ENCODE data around the gene TMEM169. TPM values are rescaled to one million over a fixed set of nuclear protein-coding genes. Genes with fewer than 3 reads are reported as not detected.

The TMEM169 gene
- total RNA-seq, 2 donors from 2014 or later = not detected

DNA sequence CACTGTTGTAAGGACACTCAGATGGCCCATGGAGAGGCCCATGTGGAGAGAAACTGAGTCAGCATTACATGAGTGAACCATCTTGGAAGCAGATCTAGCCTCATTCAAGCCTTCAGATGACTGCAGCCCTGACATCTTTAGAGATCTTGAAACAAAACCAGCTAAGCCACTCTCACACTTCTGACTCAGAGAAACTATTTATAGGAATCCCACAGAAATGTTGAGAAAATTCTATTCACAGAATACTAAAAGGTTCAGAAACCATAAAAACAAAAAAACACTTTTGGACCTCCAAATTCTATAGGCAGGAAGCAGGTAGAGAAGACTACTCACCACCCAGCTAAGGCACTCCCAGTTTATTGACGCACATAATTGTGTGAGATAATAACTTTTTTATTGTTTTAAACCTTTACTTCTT lies 8.7 kb downstream of the TMEM169 start:
- TF ChIP-seq, protein P1, sequence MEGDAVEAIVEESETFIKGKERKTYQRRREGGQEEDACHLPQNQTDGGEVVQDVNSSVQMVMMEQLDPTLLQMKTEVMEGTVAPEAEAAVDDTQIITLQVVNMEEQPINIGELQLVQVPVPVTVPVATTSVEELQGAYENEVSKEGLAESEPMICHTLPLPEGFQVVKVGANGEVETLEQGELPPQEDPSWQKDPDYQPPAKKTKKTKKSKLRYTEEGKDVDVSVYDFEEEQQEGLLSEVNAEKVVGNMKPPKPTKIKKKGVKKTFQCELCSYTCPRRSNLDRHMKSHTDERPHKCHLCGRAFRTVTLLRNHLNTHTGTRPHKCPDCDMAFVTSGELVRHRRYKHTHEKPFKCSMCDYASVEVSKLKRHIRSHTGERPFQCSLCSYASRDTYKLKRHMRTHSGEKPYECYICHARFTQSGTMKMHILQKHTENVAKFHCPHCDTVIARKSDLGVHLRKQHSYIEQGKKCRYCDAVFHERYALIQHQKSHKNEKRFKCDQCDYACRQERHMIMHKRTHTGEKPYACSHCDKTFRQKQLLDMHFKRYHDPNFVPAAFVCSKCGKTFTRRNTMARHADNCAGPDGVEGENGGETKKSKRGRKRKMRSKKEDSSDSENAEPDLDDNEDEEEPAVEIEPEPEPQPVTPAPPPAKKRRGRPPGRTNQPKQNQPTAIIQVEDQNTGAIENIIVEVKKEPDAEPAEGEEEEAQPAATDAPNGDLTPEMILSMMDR (IDR thresholded peaks at IDR 0.05) = no peak
- no peak overlapping the region for H3K27ac ChIP-seq
- DNase-seq (ENCODE audit: low spot score) (no peak), ATAC-seq (ENCODE audit: insufficient number of reproducible peaks, low FRiP score, low read depth) (no peak)
- H3K36me3 ChIP-seq = no peaks in the 10 kb centered on the region
- H3K9me3 ChIP-seq = no peaks in the 10 kb centered on the region
- no peak overlapping the region for H3K4me3 ChIP-seq
- H3K27me3 ChIP-seq (replicated peaks; ENCODE audit: insufficient read depth) = no peaks in the 10 kb centered on the region
- no peaks in the 10 kb centered on the region for H3K4me1 ChIP-seq (ENCODE audit: control insufficient read depth in 1 of 2, low read depth in 2 of 2)

DNA sequence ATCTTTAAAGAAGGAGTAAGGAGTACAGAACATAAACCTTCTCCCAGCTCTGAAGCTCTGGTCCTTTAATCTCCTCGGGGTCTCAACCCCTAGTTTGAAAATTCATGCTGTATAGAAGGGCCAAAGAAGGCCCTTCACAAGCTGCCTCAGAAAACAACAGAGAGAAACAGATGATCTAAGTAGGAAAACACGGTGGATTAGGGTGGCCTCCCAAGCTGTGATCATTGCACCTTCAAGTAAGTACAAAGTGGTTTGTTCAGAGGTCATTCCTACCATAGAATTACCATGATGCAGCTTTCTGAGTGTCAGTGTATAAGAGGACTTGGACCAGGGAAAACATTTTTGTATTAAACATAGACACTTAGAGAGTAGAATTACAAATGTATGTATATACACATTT lies 10.9 kb downstream of the TMEM169 start:
- ATAC-seq (ENCODE audit: insufficient number of reproducible peaks, low FRiP score, low read depth) = no peak
- TF ChIP-seq, protein P1 (IDR thresholded peaks at IDR 0.05) = no peak
- no peak overlapping the region for H3K27ac ChIP-seq
- no peaks in the 10 kb centered on the region for H3K4me1 ChIP-seq (ENCODE audit: control insufficient read depth in 1 of 2, low read depth in 2 of 2)
- H3K36me3 ChIP-seq = no peaks in the 10 kb centered on the region
- no peaks in the 10 kb centered on the region for H3K9me3 ChIP-seq
- DNase-seq (ENCODE audit: low spot score) = no peak
- no peaks in the 10 kb centered on the region for H3K27me3 ChIP-seq (replicated peaks; ENCODE audit: insufficient read depth)
- H3K4me3 ChIP-seq = no peak overlapping the region

DNA sequence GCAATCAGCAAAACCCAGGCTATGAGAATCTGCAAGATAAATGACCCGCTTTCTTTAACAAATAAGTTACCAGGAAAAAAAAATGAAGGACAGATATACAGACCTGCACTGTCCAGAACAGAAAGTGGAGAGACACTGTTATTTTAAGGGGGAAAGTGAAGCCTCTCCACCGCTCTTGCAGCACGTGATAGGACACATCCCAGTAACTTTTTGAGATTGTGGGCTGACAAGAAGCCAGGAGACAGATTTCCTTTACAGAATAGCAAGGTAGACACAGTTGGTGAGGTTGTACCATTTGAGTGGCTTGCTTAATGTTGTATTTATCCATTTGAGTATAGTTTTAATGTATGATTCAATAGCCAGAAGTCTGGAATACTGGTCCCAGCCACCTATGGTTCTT lies 13.0 kb downstream of the TMEM169 start:
- ATAC-seq (ENCODE audit: insufficient number of reproducible peaks, low FRiP score, low read depth) (no peak), DNase-seq (ENCODE audit: low spot score) (no peak)
- Histone ChIP-seq H3K27me3 (replicated peaks; ENCODE audit: insufficient read depth) (no peaks in the 10 kb centered on the region), H3K36me3 (no peaks in the 10 kb centered on the region), H3K27ac (no peak overlapping the region), H3K4me1 (ENCODE audit: control insufficient read depth in 1 of 2, low read depth in 2 of 2) (no peaks in the 10 kb centered on the region), H3K4me3 (no peak overlapping the region), H3K9me3 (no peaks in the 10 kb centered on the region)
- TF ChIP-seq, protein P1 (IDR thresholded peaks at IDR 0.05) = no peak

DNA sequence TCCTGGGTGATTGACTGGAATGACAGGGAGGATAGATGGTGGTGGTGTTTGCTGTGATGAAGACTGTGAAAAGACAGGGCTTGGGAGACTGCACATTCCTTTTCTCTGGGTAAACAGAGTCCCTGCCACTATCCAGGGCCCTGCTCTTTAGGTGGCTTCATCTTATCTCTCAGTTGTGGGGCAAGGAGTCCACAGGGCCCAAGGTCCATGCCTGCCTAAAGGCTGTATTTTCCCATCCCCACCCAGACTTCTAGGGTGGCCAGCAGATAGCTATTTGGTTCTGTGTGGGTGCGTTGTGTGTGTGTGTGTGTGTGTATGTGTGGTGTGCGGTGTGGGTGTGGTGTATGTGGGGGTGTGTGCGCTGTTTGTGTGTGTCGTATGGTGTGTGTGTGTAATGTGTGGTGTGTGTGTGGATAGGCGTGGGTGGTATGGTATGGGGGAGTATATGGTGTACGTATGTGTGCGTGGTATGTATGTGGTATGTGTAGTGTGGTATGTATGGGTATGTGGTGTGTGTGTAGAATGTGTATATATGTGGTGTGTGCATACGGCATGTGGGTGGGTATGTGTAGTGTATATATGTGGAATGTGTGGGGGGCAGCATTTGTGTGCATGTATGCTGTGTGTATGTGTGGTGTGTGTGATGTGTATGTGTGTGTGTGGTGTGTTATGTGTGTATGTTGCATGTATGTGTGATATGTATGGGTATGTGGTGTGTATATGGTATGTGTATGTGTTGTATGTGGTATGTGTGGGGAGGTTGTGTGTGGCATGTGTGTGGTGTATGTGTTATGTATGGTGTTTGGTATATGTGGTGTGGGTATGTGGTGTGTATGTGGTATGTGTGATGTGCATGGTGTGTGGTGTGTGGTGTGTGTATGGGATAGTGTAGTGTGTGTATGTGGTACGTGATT lies 17.0 kb downstream of the TMEM169 start:
- H3K27ac ChIP-seq = no peak overlapping the region
- no peaks in the 10 kb centered on the region for H3K27me3 ChIP-seq (replicated peaks; ENCODE audit: insufficient read depth)
- no peaks in the 10 kb centered on the region for H3K36me3 ChIP-seq
- no peaks in the 10 kb centered on the region for H3K4me1 ChIP-seq (ENCODE audit: control insufficient read depth in 1 of 2, low read depth in 2 of 2)
- ATAC-seq (ENCODE audit: insufficient number of reproducible peaks, low FRiP score, low read depth) (no peak), DNase-seq (ENCODE audit: low spot score) (no peak)
- TF ChIP-seq, protein P1 (IDR thresholded peaks at IDR 0.05) = no peak
- H3K9me3 ChIP-seq = no peaks in the 10 kb centered on the region
- H3K4me3 ChIP-seq = no peak overlapping the region

DNA sequence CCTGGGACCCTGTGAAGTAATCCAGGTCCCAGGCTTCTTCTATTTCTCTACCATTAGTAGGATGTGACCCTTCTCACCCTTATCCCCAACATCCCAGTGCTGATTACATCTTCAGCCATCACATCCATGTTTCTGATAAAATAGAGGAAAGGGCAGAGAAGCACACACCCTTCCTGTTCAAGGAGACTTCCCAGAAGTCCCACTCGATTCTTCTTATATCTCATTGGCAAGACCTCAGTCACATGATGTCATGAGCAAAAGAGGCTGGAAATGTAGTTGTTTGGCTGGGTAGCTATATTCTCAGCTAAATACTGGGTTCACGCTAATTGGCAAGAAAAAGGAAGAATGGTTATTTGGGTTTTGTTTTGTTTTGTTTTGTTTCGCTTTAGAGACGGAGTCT lies 19.4 kb downstream of the TMEM169 start:
- H3K4me3 ChIP-seq = no peak overlapping the region
- H3K36me3 ChIP-seq = no peaks in the 10 kb centered on the region
- DNase-seq (ENCODE audit: low spot score) (no peak), ATAC-seq (ENCODE audit: insufficient number of reproducible peaks, low FRiP score, low read depth) (no peak)
- no peaks in the 10 kb centered on the region for H3K4me1 ChIP-seq (ENCODE audit: control insufficient read depth in 1 of 2, low read depth in 2 of 2)
- no peaks in the 10 kb centered on the region for H3K27me3 ChIP-seq (replicated peaks; ENCODE audit: insufficient read depth)
- TF ChIP-seq, protein P1 (IDR thresholded peaks at IDR 0.05) = no peak
- H3K27ac ChIP-seq = no peak overlapping the region
- no peaks in the 10 kb centered on the region for H3K9me3 ChIP-seq
